GM23338 (cell line): ENCODE measurements around the gene VSTM2A. TPM values are rescaled to one million over a fixed set of nuclear protein-coding genes. Genes with fewer than 3 reads are reported as not detected.

Source experiments
- ATAC-seq: fragments of 200-7000 bp; cut with Tn5 transposase; 3 replicates; pipeline ENCODE4 v1.9.1; 2020
- DNase-seq: peaks from one replicate; pipeline ENCODE4 v3.0.0-alpha.2; 2015; ENCODE audit warnings: low spot score
- H2AFZ ChIP-seq: fragments of 200-600 bp; sonication (generic); 2 replicates; pipeline ENCODE4 v1.8.0; 2016; ENCODE audit warnings: antibody characterized with exemption, mild to moderate bottlenecking, moderate library complexity
- H3F3A ChIP-seq: fragments of 200-600 bp; sonication (generic); replicated peaks from 2 replicates; pipeline ENCODE4 v1.8.0; 2017; ENCODE audit warnings: antibody characterized with exemption, mixed run types, low read depth
- H3K27ac ChIP-seq: fragments of 200-600 bp; sonication (generic); 2 replicates; pipeline ENCODE4 v1.6.1; 2016; ENCODE audit warnings: low read depth
- H3K27me3 ChIP-seq: fragments of 200-600 bp; sonication (generic); 2 replicates; pipeline ENCODE4 v1.8.0; 2016; ENCODE audit warnings: mild to moderate bottlenecking, mixed run types, moderate library complexity; ENCODE audit not compliant: insufficient read depth
- H3K36me3 ChIP-seq: fragments of 200-600 bp; sonication (generic); 2 replicates; pipeline ENCODE4 v1.8.0; 2016; ENCODE audit warnings: mild to moderate bottlenecking; ENCODE audit not compliant: insufficient read depth
- H3K4me1 ChIP-seq: fragments of 200-600 bp; sonication (generic); 2 replicates; pipeline ENCODE4 v1.8.0; 2016; ENCODE audit warnings: mild to moderate bottlenecking, moderate library complexity; ENCODE audit not compliant: insufficient read depth
- H3K4me2 ChIP-seq: fragments of 200-600 bp; sonication (generic); 2 replicates; pipeline ENCODE4 v1.7.1; 2017; ENCODE audit warnings: mixed run types
- H3K4me3 ChIP-seq: fragments of 200-600 bp; sonication (generic); 2 replicates; pipeline ENCODE4 v1.6.1; 2016; ENCODE audit warnings: mixed run types
- H3K79me2 ChIP-seq: fragments of 200-600 bp; sonication (generic); replicated peaks from 2 replicates; pipeline ENCODE4 v1.8.0; 2017; ENCODE audit warnings: mild to moderate bottlenecking; ENCODE audit not compliant: insufficient read depth
- H3K9me2 ChIP-seq: fragments of 200-600 bp; sonication (generic); 2 replicates; pipeline ENCODE4 v1.8.0; 2017; ENCODE audit not compliant: insufficient read depth
- H4K20me1 ChIP-seq: fragments of 200-600 bp; sonication (generic); replicated peaks from 2 replicates; pipeline ENCODE4 v1.8.0; 2017; ENCODE audit warnings: mild to moderate bottlenecking; ENCODE audit not compliant: insufficient read depth
- H3K27ac Mint-ChIP-seq: 2 replicates; pipeline ENCODE4 v1.8.0; 2020; ENCODE audit warnings: inconsistent platforms, mild to moderate bottlenecking, moderate library complexity, mixed read lengths
- H3K27me3 Mint-ChIP-seq: 3 replicates; pipeline ENCODE4 v1.8.0; 2022; ENCODE audit warnings: low read depth, mild to moderate bottlenecking, moderate library complexity, mixed read lengths, inconsistent platforms; ENCODE audit not compliant: insufficient read depth, poor library complexity
- H3K36me3 Mint-ChIP-seq: 3 replicates; pipeline ENCODE4 v1.8.0; 2021; ENCODE audit warnings: low read depth, mild to moderate bottlenecking, inconsistent platforms, moderate library complexity, mixed read lengths
- H3K4me1 Mint-ChIP-seq: 3 replicates; pipeline ENCODE4 v1.8.0; 2020; ENCODE audit warnings: mild to moderate bottlenecking, inconsistent platforms, mixed read lengths
- H3K4me3 Mint-ChIP-seq: 3 replicates; pipeline ENCODE4 v1.8.0; 2021; ENCODE audit warnings: moderate library complexity, mild to moderate bottlenecking, inconsistent platforms, mixed read lengths
- H3K9me3 Mint-ChIP-seq: 3 replicates; pipeline ENCODE4 v1.8.0; 2020; ENCODE audit warnings: moderate library complexity, mild to moderate bottlenecking, inconsistent platforms, mixed read lengths
- CREB1 ChIP-seq: fragments of 250-450 bp; sonication (Bioruptor Pico); IDR thresholded peaks from 2 replicates; pipeline ENCODE4 v1.5.0; 2020; ENCODE audit warnings: low read depth, mild to moderate bottlenecking, moderate library complexity
- EZH2 ChIP-seq: fragments of 200-600 bp; sonication (generic); IDR thresholded peaks from one replicate; pipeline ENCODE4 v1.8.0; 2017; ENCODE audit warnings: antibody characterized with exemption, mild to moderate bottlenecking, low read depth; ENCODE audit not compliant: unreplicated experiment
- EZH2phosphoT487 ChIP-seq: fragments of 200-600 bp; sonication (generic); IDR thresholded peaks from one replicate; pipeline ENCODE4 v1.8.1; 2018; ENCODE audit warnings: antibody characterized with exemption; ENCODE audit not compliant: unreplicated experiment
- JUNB ChIP-seq: IDR thresholded peaks from one replicate; pipeline ENCODE4 v1.6.1; 2016; ENCODE audit warnings: antibody characterized with exemption; ENCODE audit not compliant: unreplicated experiment
- NANOG ChIP-seq: IDR thresholded peaks from 2 replicates; pipeline ENCODE4 v1.6.1; 2016; ENCODE audit warnings: antibody characterized with exemption, borderline replicate concordance
- POLR2AphosphoS5 ChIP-seq: IDR thresholded peaks from 2 replicates; pipeline ENCODE4 v1.6.1; 2016; ENCODE audit warnings: antibody characterized with exemption, low read depth
- STAT1 ChIP-seq: IDR thresholded peaks from one replicate; pipeline ENCODE4 v1.6.1; 2016; ENCODE audit warnings: antibody characterized with exemption; ENCODE audit not compliant: unreplicated experiment
- ZNF114 ChIP-seq: fragments of 250-450 bp; sonication (Bioruptor Pico); IDR thresholded peaks from 2 replicates; pipeline ENCODE4 v1.5.0; 2020; ENCODE audit warnings: mild to moderate bottlenecking, moderate library complexity
- ZNF331 ChIP-seq: fragments of 250-450 bp; sonication (Bioruptor Pico); IDR thresholded peaks from 2 replicates; pipeline ENCODE4 v1.5.0; 2020; ENCODE audit warnings: low read depth, mild to moderate bottlenecking, moderate library complexity
- polyA plus RNA-seq: library from polyadenylated mRNA; unstranded; fragments of >200 nt; fragmentation: Nextera tagmentation; extraction: Ambion mirVana; gene quantifications from 2 replicates; pipeline ENCODE4 v1.2.1, GENCODE V29; 2016
- total RNA-seq: library from RNA; depleted of rRNA; stranded (reverse); fragments of >200 nt; shearing (Covaris generic); gene quantifications from 2 replicates; pipeline ENCODE4 v1.2.3, GENCODE V29; 2014
- TF ChIP-seq, protein P1 (sequence below): IDR thresholded peaks from 2 replicates; pipeline ENCODE4 v1.6.1; 2016; ENCODE audit warnings: antibody characterized with exemption
- TF ChIP-seq, protein P2 (sequence below): fragments of 250-450 bp; sonication (Bioruptor Pico); IDR thresholded peaks from 2 replicates; pipeline ENCODE4 v1.5.0; 2020; ENCODE audit warnings: mild to moderate bottlenecking, moderate library complexity
- TF ChIP-seq, protein P3 (sequence below), 2 experiments: fragments of 200-600 bp in 1 of 2; sonication (generic) in 1 of 2; conservative IDR thresholded peaks; 2 replicates each; pipeline versions ENCODE4 v1.5.1 to v1.6.1; 2016 to 2017; ENCODE audit warnings: antibody characterized with exemption in 2 of 2, low read depth in 2 of 2, mild to moderate bottlenecking in 2 of 2, moderate library complexity in 1 of 2
- TF ChIP-seq, protein P4 (sequence below): IDR thresholded peaks from one replicate; pipeline ENCODE4 v1.6.1; 2018; ENCODE audit warnings: antibody characterized with exemption; ENCODE audit not compliant: unreplicated experiment

Gene VSTM2A
- total and polyA plus RNA-seq, 2 experiments from 2014 or later = 0.73 to 0.79 TPM

DNA sequence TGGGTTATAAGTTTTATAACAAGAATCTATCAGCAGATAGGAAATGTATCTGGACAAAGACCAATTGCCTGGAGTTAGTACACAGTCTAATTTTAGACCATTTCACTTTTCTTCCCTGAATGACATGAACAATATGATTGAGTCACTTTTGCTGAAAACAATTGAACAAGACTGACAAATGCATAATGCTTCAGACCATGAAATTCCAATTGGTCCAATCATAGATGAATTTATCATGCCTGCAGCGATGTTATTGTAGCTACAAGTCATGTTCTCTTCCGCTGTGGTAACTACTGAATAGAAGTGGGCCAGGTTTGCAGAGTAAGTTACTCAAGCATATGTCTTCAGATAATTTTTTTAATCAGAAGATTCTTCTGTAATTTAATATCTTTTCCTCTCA is 73.4 kb downstream of the VSTM2A start:
- ATAC-seq = no peak
- H3K27me3 ChIP-seq = no peaks in the 10 kb centered on the region
- no peaks in the 10 kb centered on the region for H3K36me3 ChIP-seq
- H3K27ac Mint-ChIP-seq = no peak overlapping the region
- DNase-seq = no peak
- H3K79me2 ChIP-seq = no peaks in the 10 kb centered on the region
- H3K4me1 ChIP-seq = no peaks in the 10 kb centered on the region
- H3K4me3 Mint-ChIP-seq = no peak overlapping the region
- H4K20me1 ChIP-seq = no peaks in the 10 kb centered on the region
- TF ChIP-seq STAT1 = no peak
- no peak for TF ChIP-seq POLR2AphosphoS5
- TF ChIP-seq ZNF331 = no peak
- TF ChIP-seq, protein P1, sequence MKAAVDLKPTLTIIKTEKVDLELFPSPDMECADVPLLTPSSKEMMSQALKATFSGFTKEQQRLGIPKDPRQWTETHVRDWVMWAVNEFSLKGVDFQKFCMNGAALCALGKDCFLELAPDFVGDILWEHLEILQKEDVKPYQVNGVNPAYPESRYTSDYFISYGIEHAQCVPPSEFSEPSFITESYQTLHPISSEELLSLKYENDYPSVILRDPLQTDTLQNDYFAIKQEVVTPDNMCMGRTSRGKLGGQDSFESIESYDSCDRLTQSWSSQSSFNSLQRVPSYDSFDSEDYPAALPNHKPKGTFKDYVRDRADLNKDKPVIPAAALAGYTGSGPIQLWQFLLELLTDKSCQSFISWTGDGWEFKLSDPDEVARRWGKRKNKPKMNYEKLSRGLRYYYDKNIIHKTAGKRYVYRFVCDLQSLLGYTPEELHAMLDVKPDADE = no peak
- no peak for TF ChIP-seq ZNF114 (CRISPR knock-in tag)
- TF ChIP-seq EZH2 = no peak
- no peak for TF ChIP-seq JUNB
- TF ChIP-seq, protein P2, sequence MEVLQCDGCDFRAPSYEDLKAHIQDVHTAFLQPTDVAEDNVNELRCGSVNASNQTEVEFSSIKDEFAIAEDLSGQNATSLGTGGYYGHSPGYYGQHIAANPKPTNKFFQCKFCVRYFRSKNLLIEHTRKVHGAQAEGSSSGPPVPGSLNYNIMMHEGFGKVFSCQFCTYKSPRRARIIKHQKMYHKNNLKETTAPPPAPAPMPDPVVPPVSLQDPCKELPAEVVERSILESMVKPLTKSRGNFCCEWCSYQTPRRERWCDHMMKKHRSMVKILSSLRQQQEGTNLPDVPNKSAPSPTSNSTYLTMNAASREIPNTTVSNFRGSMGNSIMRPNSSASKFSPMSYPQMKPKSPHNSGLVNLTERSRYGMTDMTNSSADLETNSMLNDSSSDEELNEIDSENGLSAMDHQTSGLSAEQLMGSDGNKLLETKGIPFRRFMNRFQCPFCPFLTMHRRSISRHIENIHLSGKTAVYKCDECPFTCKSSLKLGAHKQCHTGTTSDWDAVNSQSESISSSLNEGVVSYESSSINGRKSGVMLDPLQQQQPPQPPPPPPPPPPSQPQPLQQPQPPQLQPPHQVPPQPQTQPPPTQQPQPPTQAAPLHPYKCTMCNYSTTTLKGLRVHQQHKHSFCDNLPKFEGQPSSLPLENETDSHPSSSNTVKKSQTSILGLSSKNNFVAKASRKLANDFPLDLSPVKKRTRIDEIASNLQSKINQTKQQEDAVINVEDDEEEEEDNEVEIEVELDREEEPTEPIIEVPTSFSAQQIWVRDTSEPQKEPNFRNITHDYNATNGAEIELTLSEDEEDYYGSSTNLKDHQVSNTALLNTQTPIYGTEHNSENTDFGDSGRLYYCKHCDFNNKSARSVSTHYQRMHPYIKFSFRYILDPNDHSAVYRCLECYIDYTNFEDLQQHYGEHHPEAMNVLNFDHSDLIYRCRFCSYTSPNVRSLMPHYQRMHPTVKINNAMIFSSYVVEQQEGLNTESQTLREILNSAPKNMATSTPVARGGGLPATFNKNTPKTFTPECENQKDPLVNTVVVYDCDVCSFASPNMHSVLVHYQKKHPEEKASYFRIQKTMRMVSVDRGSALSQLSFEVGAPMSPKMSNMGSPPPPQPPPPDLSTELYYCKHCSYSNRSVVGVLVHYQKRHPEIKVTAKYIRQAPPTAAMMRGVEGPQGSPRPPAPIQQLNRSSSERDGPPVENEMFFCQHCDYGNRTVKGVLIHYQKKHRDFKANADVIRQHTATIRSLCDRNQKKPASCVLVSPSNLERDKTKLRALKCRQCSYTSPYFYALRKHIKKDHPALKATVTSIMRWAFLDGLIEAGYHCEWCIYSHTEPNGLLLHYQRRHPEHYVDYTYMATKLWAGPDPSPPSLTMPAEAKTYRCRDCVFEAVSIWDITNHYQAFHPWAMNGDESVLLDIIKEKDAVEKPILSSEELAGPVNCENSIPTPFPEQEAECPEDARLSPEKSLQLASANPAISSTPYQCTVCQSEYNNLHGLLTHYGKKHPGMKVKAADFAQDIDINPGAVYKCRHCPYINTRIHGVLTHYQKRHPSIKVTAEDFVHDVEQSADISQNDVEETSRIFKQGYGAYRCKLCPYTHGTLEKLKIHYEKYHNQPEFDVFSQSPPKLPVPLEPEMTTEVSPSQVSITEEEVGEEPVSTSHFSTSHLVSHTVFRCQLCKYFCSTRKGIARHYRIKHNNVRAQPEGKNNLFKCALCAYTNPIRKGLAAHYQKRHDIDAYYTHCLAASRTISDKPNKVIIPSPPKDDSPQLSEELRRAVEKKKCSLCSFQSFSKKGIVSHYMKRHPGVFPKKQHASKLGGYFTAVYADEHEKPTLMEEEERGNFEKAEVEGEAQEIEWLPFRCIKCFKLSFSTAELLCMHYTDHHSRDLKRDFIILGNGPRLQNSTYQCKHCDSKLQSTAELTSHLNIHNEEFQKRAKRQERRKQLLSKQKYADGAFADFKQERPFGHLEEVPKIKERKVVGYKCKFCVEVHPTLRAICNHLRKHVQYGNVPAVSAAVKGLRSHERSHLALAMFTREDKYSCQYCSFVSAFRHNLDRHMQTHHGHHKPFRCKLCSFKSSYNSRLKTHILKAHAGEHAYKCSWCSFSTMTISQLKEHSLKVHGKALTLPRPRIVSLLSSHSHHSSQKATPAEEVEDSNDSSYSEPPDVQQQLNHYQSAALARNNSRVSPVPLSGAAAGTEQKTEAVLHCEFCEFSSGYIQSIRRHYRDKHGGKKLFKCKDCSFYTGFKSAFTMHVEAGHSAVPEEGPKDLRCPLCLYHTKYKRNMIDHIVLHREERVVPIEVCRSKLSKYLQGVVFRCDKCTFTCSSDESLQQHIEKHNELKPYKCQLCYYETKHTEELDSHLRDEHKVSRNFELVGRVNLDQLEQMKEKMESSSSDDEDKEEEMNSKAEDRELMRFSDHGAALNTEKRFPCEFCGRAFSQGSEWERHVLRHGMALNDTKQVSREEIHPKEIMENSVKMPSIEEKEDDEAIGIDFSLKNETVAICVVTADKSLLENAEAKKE (CRISPR knock-in tag) = no peak
- TF ChIP-seq NANOG = no peak
- TF ChIP-seq EZH2phosphoT487 = no peak
- no peak for TF ChIP-seq CREB1
- TF ChIP-seq, protein P3, sequence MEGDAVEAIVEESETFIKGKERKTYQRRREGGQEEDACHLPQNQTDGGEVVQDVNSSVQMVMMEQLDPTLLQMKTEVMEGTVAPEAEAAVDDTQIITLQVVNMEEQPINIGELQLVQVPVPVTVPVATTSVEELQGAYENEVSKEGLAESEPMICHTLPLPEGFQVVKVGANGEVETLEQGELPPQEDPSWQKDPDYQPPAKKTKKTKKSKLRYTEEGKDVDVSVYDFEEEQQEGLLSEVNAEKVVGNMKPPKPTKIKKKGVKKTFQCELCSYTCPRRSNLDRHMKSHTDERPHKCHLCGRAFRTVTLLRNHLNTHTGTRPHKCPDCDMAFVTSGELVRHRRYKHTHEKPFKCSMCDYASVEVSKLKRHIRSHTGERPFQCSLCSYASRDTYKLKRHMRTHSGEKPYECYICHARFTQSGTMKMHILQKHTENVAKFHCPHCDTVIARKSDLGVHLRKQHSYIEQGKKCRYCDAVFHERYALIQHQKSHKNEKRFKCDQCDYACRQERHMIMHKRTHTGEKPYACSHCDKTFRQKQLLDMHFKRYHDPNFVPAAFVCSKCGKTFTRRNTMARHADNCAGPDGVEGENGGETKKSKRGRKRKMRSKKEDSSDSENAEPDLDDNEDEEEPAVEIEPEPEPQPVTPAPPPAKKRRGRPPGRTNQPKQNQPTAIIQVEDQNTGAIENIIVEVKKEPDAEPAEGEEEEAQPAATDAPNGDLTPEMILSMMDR (conservative IDR thresholded peaks at IDR 0.05; ENCODE audit: low read depth in 2 of 2) = no peak
- TF ChIP-seq, protein P4, sequence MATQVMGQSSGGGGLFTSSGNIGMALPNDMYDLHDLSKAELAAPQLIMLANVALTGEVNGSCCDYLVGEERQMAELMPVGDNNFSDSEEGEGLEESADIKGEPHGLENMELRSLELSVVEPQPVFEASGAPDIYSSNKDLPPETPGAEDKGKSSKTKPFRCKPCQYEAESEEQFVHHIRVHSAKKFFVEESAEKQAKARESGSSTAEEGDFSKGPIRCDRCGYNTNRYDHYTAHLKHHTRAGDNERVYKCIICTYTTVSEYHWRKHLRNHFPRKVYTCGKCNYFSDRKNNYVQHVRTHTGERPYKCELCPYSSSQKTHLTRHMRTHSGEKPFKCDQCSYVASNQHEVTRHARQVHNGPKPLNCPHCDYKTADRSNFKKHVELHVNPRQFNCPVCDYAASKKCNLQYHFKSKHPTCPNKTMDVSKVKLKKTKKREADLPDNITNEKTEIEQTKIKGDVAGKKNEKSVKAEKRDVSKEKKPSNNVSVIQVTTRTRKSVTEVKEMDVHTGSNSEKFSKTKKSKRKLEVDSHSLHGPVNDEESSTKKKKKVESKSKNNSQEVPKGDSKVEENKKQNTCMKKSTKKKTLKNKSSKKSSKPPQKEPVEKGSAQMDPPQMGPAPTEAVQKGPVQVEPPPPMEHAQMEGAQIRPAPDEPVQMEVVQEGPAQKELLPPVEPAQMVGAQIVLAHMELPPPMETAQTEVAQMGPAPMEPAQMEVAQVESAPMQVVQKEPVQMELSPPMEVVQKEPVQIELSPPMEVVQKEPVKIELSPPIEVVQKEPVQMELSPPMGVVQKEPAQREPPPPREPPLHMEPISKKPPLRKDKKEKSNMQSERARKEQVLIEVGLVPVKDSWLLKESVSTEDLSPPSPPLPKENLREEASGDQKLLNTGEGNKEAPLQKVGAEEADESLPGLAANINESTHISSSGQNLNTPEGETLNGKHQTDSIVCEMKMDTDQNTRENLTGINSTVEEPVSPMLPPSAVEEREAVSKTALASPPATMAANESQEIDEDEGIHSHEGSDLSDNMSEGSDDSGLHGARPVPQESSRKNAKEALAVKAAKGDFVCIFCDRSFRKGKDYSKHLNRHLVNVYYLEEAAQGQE = no peak
- H2AFZ ChIP-seq = no peak overlapping the region
- H3F3A ChIP-seq = no peaks in the 10 kb centered on the region
- H3K9me3 Mint-ChIP-seq = no peaks in the 10 kb centered on the region
- no peaks in the 10 kb centered on the region; the same call in 1 of the 2 replicates for H3K9me2 ChIP-seq
- H3K4me3 ChIP-seq = no peak overlapping the region
- H3K36me3 Mint-ChIP-seq = no peaks in the 10 kb centered on the region
- no peaks in the 10 kb centered on the region for H3K27me3 Mint-ChIP-seq
- H3K4me2 ChIP-seq = no peak overlapping the region
- no peaks in the 10 kb centered on the region for H3K4me1 Mint-ChIP-seq
- no peak overlapping the region for H3K27ac ChIP-seq
